ENCODE data around the gene ATXN2. TPM values are rescaled to one million over a fixed set of nuclear protein-coding genes. Genes with fewer than 3 reads are reported as not detected.
"Not testable (repeated sequence)": the region's sequence is repeated elsewhere in the genome, so short reads cannot be mapped to it uniquely, and the experiment has no call there.

The ATXN2 gene
- total RNA-seq, 1 donor from 2014 or later, result 41.6 TPM

GRCh38 chr12:111519083-111519482 is 80.0 kb downstream of the ATXN2 start:
- intact Hi-C loops (cut with micrococcal nuclease), result no loop called here

GRCh38 chr12:111507719-111508118 is 91.4 kb downstream of the ATXN2 start:
- intact Hi-C loops (cut with micrococcal nuclease), result not testable (repeated sequence)

- intact Hi-C loops (cut with micrococcal nuclease), result not testable (repeated sequence)
Observed at GRCh38 chr12:111507258-111507657, 91.9 kb downstream of the ATXN2 start.

- intact Hi-C loops (cut with micrococcal nuclease), result no loop called here
Observed at GRCh38 chr12:111506260-111506659, 92.9 kb downstream of the ATXN2 start.

- intact Hi-C loops (cut with micrococcal nuclease), result loop anchor here (1.0 kb wide), 1 partner anchor 24 kb away; no protein-coding TSS in a partner anchor
Observed at GRCh38 chr12:111505601-111506036, 93.5 kb downstream of the ATXN2 start.

GRCh38 chr12:111503116-111503515 is 96.0 kb downstream of the ATXN2 start:
- intact Hi-C loops (cut with micrococcal nuclease), result no loop called here

- intact Hi-C loops (cut with micrococcal nuclease), result no loop called here
Observed at GRCh38 chr12:111494676-111495075, 104.4 kb downstream of the ATXN2 start.

GRCh38 chr12:111492979-111493378 is 106.1 kb downstream of the ATXN2 start:
- intact Hi-C loops (cut with micrococcal nuclease), result not testable (repeated sequence)

GRCh38 chr12:111488798-111489197 is 110.3 kb downstream of the ATXN2 start:
- intact Hi-C loops (cut with micrococcal nuclease), result no loop called here

- intact Hi-C loops (cut with micrococcal nuclease), result no loop called here
Observed at GRCh38 chr12:111488271-111488670, 110.8 kb downstream of the ATXN2 start.

GRCh38 chr12:111482462-111482861 is 116.7 kb downstream of the ATXN2 start:
- intact Hi-C loops (cut with micrococcal nuclease), result loop anchor here (1.0 kb wide), 2 partner anchors 47 to 85 kb away; no protein-coding TSS in a partner anchor

GRCh38 chr12:111471236-111471635 is 127.9 kb downstream of the ATXN2 start:
- intact Hi-C loops (cut with micrococcal nuclease), result no loop called here

GRCh38 chr12:111469401-111469800 is 129.7 kb downstream of the ATXN2 start:
- intact Hi-C loops (cut with micrococcal nuclease), result no loop called here

- intact Hi-C loops (cut with micrococcal nuclease), result no loop called here
Observed at GRCh38 chr12:111467857-111468241, 131.3 kb downstream of the ATXN2 start.

GRCh38 chr12:111467092-111467856 is 131.8 kb downstream of the ATXN2 start:
- intact Hi-C loops (cut with micrococcal nuclease), result no loop called here

GRCh38 chr12:111462210-111462769 is 136.8 kb downstream of the ATXN2 start:
- intact Hi-C loops (cut with micrococcal nuclease), result no loop called here

- intact Hi-C loops (cut with micrococcal nuclease), result not testable (repeated sequence)
Observed at GRCh38 chr12:111460111-111460510, 139.0 kb downstream of the ATXN2 start.

GRCh38 chr12:111458546-111459172 is 140.5 kb downstream of the ATXN2 start:
- intact Hi-C loops (cut with micrococcal nuclease), result no loop called here

- intact Hi-C loops (cut with micrococcal nuclease), result no loop called here
Observed at GRCh38 chr12:111457577-111457976, 141.5 kb downstream of the ATXN2 start.

- intact Hi-C loops (cut with micrococcal nuclease), result no loop called here
Observed at GRCh38 chr12:111457071-111457470, 142.0 kb downstream of the ATXN2 start.

- intact Hi-C loops (cut with micrococcal nuclease), result no loop called here
Observed at GRCh38 chr12:111455448-111456320, 143.4 kb downstream of the ATXN2 start.

Measured in T-helper 1 cell treated with Interleukin-12 subunit alpha and Interleukin-12 subunit beta and Interleukin-4 antibody, amounts not matched to agents 30 ng/mL and 1 ng/mL, for 36 hours (primary cell).